Suppressor macrophage treated with lipopolysaccharide for 4 hours (primary cell): ENCODE results near the gene CD33.
A peak's percentile ranks its signal among the peaks of the same experiment; 100 is the strongest.

ENCODE experiments used
- DNase-seq: peaks from one replicate; pipeline ENCODE4 v3.0.0-alpha.2; 2020

CD33 gene

GRCh38 chr19:51210874-51211361, 14.0 kb upstream of the CD33 start:
- DNase-seq, result peak; percentile 77

- DNase-seq, result no peak
Observed at GRCh38 chr19:51211833-51212232, 13.0 kb upstream of the CD33 start.

- peak; percentile 83 for DNase-seq
Observed at GRCh38 chr19:51219307-51219706, 5.6 kb upstream of the CD33 start.

GRCh38 chr19:51219971-51220370, 4.9 kb upstream of the CD33 start:
- DNase-seq, result no peak

- no peak for DNase-seq
Observed at GRCh38 chr19:51220996-51221395, 3.9 kb upstream of the CD33 start.

- no peak for DNase-seq
Observed at GRCh38 chr19:51224163-51224641, 678 bp upstream of the CD33 start.

GRCh38 chr19:51226067-51226466, 1.2 kb downstream of the CD33 start:
- peak; percentile 28 for DNase-seq

- peak; percentile 65 for DNase-seq
Observed at GRCh38 chr19:51227326-51227725, 2.4 kb downstream of the CD33 start.

- peak; percentile 35 for DNase-seq
Observed at GRCh38 chr19:51227966-51228365, 3.1 kb downstream of the CD33 start.

GRCh38 chr19:51240866-51241265, 16.0 kb downstream of the CD33 start:
- no peak for DNase-seq

- no peak for DNase-seq
Observed at GRCh38 chr19:51242881-51243630, 18.2 kb downstream of the CD33 start.

GRCh38 chr19:51246164-51246552, 21.3 kb downstream of the CD33 start:
- peak; percentile 94 for DNase-seq

- no peak for DNase-seq
Observed at GRCh38 chr19:51247972-51248590, 23.2 kb downstream of the CD33 start.

GRCh38 chr19:51250786-51251467, 26.0 kb downstream of the CD33 start, which contains the start of gene SIGLECL1:
Gene SIGLECL1 (plus strand): TSS chr19:51251080. CDS start chr19:51264073, 12,993 bp downstream.
- no peak for DNase-seq

- peak; percentile 50 for DNase-seq
Observed at GRCh38 chr19:51251468-51251820, 26.6 kb downstream of the CD33 start.

- DNase-seq, result peak; percentile 65
Observed at GRCh38 chr19:51252306-51253079, 27.6 kb downstream of the CD33 start.

- DNase-seq, result peak; percentile 58
Observed at GRCh38 chr19:51253088-51253806, 28.4 kb downstream of the CD33 start.

- DNase-seq, result no peak
Observed at GRCh38 chr19:51256155-51256625, 31.3 kb downstream of the CD33 start.

- DNase-seq, result no peak
Observed at GRCh38 chr19:51257471-51257870, 32.6 kb downstream of the CD33 start.

GRCh38 chr19:51258165-51259160, 33.6 kb downstream of the CD33 start:
- DNase-seq, result no peak
